NCI-H187 treated with DMSO at 0.1 percent for 48 hours (cell line): Measurements from ENCODE around the gene CENPL.
"Not testable (repeated sequence)": the region's sequence is repeated elsewhere in the genome, so short reads cannot be mapped to it uniquely, and the experiment has no call there.

Source experiments
- DNase-seq: peaks from one replicate; lab custom pipeline; 2025; lab: John Stamatoyannopoulos, UW

CENPL gene

DNA sequence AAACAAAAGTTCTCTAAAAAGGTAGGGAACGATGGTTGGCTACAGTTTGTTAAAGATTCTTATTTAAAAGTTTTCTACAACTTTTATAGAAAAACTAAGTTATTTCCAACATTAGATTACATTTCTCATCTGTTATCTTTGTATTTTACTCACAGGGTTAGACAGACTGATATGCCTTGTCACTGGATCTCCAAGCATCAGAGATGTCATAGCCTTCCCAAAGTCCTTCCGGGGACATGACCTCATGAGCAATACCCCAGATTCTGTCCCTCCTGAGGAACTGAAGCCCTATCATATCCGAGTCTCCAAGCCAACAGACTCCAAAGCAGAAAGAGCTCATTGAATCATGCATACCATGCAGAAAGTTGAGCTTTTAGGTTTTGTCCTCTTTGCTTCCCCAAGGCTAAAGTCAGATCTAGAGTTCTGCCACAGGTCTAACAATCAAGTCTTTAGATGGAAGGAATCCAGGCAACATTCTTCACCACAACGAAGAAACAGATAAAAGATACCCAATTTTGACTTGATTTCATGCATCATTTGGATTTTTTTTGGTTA is 32.8 kb upstream of the CENPL start:
- DNase-seq, result no peak

DNA sequence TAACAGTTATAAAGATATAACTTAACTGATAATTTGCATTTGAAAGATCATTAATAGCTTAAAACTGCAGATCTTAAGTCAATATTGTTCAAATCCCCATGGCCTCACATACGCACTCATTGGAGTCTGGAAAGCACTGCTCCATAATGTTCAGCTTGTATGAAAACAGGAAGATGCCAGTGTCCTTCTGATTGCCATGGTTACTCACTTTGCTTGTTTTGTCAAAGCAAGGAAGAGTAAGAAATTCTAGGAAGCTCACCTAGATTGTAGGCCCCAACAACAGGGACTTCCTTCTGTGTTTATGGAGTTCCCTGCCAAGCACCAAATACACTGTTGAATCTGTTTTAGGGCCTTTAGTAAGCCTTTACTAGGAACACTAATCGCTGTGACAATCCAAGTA is 32.2 kb upstream of the CENPL start:
- DNase-seq, result no peak

DNA sequence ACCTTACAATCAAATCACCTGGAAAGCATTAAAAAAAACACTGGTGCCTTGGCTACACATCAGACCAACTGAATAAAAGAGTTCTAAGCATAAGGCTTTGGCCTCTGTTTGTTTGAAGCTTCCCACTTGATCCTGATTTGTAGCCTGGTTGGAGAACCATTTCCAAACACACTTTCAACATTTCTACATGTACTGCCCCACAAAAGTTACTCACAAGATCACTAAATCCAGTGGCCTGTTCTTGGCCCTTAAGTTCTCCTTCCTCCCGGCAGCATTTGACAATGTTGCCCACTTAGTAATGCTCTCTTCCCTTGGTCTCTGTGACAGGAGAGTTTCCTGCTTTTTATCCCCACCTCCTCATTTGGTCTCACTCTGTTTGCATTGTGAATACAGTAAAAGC is 31.3 kb upstream of the CENPL start:
- no peak for DNase-seq

DNA sequence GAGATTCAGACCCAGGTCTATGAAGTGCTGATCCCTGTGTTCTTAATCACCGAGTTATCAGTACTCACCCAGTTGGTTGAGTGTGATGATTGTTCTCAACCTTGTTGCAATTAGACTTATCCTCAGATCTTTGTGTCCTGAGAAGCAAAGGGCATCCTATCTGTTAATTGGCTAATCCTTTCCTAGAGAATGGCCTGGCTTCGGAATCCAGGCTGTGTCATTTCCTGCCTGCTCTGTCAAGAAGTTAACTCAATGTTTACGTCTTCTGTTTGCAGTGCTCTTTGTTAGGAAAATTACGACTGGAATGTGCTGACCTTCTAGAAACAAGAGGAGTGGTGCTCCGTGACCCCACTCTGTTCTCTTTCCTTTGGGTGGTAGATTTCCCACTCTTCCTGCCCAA is 28.4 kb upstream of the CENPL start:
- no peak for DNase-seq

DNA sequence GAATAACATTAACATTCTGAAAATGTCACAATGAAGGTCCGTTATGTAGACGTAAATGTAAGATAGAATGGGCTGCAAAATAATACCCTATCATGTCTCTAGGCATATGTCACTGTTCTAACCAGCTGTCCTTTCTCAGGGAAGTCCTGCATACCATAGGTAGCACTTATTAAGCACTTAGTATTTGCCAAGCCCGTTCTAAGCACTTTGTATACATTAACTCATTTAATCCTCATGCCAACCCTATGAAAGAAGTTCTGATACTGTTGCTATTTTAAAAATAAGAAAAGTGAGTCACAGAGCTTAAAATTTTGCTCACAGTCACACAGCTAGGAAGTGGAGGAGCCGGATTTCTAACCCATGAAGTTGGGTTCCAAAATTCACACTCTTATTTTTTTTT is 27.4 kb upstream of the CENPL start:
- DNase-seq, result no peak

DNA sequence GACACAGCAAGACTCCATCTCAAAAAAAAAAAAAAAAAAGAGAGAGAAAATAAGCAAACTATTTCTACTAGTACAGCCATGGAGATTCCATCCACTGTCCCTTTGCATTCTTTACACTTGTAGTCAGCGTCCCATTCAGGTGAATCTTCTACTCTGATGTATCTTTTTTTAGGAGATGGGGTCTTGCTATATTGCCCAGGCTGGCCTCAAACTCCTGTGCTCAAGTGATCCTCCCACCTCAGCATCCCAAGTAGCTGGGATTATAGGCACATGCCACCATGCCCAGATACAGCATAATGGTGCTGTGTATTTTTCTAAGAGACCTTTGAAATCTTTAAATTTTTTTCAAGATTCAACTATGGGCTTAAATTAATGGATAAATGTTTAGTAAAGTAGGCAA is 8.1 kb upstream of the CENPL start:
- DNase-seq, result no peak

DNA sequence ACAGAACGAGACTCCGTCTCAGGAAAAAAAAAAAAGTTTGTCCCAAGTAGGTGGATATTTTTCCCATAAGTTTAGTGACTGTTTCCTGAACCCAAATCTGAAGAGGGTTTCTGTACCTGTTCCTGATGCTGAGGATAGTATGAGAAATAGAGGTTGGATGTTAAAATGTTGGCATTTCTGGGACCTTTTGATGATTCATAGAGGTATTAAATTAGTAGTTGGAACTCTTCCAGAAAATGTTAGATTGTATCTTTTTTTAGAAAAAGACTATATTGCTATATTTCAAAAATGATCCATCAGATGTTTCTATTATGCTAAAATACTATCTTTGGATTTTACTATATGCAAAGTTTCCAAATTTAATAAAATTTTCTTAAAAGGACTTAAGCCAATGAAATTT is 2.9 kb upstream of the CENPL start:
- DNase-seq, result no peak

DNA sequence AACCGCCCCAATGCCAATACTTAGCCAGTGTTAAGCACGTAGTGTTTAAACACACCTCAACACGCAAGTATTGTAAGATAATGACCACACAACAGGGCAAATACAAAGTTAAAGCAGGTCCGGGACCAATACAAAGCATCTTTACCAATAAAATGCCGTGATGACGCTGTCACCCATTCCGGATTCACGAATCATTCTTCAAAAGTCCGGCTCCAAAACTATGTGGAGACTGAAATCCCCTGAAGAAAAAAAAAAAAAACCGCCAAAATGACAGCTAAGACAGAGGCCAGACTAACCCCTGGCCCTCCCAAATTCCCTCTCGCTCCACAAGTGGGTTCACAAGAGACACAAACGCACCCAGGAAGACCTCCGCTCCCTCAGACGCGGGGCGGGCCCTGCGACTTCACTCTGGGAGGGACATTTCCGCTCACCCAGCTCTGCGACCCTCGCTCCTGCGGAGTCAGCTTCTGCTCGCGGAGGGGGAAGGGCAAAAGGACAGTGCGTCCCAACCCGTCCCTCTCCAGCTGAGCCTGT is 835 bp downstream of the CENPL start:
- DNase-seq, result no peak

DNA sequence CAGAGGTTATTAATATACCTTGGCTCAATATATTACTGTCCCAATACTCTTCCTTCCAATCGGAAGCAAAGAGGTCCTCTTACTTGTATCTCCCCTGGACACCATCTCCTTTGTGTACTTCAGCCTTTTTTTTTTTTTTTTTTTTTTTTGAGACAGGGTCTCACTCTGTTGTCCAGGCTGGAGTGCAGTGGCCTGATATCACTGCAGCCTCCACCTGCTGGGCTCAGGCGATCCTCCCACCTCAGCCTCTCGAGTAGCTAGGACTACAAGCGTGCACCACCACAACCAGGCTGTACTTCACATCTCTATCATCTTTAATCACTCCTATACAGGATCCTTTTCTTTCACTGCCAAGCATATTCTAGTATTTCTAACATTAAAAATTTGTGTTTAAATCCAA is 3.0 kb downstream of the CENPL start:
- DNase-seq, result no peak

DNA sequence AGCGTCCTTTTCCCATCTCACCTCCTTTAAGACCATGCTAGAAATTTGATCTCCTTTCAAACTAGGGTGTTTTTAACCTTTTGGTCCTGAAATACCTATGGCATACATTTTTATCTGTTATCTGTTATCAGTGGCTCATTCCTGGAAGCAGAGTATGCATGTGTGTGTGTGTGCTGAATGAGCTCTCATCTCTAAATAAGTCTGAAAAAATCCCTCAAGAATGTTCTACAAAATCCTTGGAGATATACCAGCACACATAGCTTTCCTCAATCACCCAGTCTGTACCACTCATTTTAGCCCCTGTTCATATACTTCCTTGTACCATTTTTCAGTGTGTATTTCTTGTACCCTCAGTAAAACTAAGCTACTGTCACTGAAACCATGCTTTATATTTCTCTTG is 6.2 kb downstream of the CENPL start:
- no peak for DNase-seq

DNA sequence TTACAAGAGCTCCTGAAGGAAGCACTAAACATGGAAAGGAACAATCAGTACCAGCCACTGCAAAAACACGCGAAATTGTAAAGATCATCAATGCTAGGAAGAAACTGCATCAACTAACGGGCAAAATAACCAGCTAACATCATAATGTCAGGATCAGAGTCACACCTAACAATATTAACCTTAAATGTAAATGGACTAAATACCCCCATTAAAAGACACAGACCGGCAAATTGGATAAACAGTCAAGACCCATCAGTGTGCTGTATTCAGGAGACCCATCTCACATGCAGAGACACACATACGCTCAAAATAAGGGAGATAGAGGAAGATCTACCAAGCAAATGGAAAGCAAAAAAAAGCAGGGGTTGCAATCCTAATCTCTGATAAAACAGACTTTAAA is 11.0 kb downstream of the CENPL start:
- not testable (repeated sequence) for DNase-seq

DNA sequence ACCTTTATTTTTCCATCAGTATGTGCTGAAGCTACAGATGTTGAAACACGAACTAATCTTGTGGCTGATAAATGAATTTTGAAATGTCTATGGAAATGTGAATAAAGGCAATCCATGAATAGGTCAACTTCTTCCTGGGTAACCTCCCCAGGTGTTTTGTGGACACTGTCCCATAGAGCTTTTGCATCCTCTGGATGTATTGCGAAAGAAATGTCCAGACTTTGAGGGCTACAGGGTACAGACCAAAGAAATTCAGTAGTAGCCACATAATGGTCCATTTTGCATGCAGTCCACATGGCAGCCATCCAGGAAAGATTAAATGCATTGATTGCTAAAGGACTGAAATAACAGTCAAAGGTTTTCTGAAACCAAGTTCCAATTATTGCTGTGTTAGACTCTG is 21.7 kb downstream of the CENPL start:
- DNase-seq, result no peak

DNA sequence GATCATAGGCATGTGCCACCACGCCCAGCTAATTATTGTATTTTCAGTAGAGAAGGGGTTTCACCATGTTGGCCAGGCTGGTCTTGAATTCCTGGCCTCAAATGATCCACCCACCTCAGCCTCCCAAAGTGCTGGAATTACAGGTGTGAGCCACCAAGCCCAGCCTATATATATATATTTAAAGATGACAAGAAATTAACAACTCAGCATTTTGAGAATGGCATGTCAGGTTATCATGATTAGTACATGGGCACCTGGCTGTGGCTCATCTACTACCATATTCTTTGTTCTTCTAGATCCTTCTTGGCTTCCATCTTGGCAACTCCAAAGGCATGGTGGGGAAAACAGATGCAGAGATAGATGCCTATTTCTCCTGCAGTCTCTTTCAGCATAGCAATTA is 24.7 kb downstream of the CENPL start:
- DNase-seq, result not testable (repeated sequence)

DNA sequence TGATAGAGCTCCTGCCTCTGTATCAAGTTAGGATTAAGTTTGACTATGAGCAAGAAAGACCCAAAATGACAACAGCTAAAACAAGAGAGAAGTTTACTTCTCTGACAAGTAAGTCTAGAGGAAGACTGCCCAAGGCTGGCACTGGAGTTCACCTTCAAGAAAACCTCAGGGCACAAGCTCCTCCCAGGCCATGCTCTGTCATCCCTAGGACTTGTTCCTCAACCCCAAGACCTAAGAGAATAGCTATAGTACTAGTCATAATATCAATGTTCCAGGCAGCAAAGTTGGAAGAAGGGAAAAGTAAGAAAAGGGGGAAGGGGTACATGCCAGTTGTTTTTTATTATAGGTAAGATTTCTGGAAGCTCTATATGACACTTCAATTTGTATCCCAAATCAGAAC is 26.6 kb downstream of the CENPL start:
- DNase-seq, result no peak

DNA sequence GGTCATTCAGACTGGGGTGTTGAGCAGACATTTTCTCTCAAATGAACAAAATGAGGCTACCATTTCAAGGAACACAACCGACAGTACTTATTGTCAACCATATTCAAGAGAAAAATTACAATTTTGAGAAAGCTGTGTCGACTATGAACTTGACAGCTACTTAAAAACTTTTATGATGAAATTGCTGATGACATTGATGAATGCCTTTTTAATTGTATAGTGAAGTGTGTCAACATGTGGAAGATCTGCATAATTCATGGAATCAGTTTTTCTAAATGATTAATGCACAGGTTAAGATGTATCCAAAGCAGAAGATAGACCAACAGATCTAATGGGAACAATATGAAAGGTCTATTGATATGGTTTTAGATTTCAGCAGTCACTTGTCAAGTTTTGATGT is 34.8 kb downstream of the CENPL start:
- no peak for DNase-seq

DNA sequence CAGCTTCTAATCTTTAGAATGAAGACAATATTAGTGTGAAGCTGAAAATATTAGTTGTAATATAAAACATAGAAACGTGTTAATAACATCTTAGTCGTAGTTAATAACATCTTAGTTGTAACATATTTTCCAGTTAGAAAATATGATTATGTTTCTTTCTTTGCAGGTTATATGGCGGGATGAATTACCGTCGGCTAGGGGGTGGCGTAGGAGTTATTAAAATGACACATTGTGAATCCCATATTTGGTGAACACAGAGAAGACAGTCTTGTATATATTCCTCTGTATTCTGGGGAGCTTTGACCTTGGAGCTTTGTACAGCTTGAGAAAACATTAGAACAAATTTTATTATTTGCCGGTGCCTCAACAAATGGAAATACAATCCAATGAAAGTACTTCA is 39.7 kb downstream of the CENPL start:
- no peak for DNase-seq

DNA sequence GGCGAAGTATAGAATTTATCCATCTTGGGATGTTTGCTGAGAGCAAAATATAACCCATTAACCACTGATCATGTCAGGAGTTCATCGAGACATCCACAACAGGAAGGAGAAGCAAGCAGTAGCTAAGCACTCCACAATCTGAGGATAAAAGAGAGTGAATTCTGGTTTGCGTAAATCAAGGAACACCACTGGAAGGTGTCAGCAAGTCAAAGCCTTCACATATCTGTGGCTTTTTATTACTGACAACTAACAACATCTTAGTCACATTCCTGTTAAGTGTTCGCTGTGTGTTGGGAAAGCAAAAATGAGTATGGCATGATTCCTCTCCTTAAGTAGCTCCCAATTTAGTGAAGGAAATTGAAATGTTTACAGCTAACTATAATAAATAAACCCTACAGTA is 44.7 kb downstream of the CENPL start:
- no peak for DNase-seq

DNA sequence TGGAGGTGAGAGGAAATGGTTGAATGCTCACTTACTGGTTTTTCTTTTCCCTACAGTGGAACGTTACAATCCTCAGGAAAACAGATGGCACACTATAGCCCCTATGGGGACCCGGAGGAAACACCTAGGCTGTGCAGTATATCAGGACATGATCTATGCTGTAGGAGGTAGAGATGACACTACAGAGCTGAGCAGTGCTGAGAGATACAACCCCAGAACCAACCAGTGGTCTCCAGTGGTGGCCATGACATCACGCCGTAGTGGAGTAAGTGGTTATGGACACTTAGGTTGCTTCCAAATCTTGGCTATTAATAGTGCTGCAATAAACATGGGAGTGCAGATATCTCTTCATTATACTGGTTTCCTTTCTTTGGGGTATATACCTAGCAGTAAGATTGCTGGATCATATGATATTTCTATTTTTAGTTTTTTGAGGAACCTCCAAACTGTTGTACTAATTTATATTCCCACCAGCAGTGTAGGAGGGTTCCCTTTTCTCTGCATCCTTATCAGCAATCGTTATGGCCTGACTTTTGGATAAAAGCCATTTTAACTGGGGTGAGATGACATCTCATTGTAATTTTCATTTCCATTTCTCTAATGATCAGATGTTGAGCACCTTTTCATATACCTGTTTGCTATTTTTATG is 49.0 kb downstream of the CENPL start:
- no peak for DNase-seq

DNA sequence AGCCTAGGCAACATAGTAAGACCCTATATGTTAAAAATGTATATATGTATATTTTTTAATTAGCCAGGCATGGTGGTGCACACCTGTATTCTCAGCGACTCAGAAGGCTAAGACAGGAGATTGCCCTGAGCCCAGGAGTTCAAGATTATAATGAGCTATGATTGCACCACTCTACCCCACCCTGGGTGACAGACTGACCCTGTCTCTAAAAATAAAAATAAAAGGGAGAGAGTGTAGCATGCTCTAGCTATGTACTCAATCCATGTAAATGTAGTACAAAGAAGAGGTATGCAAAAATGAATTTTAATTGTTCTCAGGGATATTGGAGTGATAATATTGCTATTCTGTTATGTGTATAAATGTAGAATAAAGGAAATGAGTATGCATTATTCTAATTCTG is 53.1 kb downstream of the CENPL start:
- DNase-seq, result no peak

DNA sequence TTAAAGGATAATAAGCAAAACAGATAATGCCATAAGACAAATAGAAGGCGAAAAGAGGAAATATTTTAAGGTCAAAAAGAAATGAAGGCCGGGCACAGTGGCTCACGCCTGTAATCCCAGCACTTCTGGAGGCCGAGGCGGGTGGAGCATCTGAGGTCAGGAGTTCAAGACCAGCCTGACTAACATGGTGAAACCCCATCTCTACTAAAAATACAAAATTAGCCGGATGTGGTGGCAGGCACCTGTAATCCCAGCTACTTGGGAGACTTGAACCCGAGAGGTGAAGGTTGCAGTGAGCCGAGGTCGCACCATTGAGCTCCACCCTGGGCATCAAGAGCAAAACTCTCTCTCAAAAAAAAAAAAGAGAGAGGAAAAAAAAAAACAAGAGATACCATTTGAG is 54.4 kb downstream of the CENPL start:
- DNase-seq, result not testable (repeated sequence)

DNA sequence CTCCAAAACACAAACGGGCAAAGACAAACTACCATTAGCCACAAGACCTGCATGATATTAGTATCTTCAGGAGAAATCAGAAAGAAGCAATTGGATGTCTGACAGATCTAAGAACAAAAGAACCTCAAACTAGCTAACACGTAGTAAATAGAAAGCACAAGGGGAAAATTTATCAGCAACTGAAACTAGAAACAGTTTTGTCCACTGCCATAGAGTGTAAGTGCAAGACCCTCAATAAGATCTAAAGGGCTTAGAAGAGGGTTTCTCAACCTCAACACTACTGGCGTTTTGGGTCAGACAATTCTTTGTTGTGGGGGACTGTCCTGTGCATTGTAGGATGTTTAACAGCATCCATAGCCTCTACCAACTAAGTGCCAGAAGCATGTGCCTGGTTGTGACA is 55.9 kb downstream of the CENPL start:
- DNase-seq, result no peak

DNA sequence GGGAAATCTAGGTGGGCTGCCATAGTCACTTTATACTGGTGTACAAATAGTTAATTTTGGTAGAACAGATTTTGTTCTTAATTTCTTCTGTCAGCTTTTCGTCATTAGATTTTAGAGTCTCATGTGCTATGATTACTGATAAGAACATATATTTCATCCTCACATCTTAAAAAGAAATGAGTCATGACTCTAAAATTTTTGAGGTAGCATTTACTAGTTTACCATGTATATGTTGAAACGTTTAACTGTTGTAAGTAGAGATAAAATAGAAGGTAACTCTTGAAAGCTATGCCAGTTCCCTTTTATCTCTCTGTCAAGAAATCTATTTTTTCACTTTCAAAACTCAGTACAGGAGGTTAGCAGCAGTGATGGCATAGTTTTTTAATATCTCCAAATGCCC is 56.5 kb downstream of the CENPL start:
- DNase-seq, result no peak

DNA sequence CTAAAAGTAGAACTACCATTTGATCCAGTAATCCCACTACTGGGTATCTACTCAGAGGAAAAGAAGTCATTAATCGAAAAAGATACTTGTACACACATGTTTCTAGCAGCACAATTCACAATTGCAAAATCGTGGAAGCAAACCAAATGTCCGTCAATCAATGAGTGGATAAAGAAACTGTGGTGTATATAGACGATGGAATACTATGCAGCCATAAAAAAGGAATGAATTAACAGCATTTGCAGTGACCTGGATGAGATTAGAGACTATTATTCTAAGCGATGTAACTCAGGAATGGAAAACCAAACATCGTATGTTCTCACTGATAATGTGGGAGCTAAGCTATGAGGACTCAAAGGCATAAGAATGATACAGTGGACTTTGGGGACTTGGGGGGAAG is 60.4 kb downstream of the CENPL start:
- not testable (repeated sequence) for DNase-seq

DNA sequence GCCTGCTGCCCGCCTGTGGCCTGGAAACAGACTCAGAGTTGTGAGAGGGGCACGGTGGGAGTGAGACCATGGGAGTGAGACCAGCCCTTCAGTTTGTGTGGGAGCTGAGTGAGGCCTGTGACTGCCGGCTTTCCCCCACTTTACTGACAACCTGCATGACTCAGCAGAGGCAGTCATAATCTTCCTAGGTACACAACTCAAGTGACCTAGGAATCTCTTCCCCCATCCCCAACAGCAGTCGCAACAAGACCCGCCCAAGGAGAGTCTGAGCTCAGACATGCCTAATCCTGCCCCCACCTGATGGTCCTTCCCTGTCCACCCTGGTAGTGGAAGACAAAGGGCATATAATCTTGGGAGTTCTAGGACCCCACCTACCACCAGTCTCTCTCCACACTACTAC is 65.7 kb downstream of the CENPL start:
- DNase-seq, result no peak
